HepG2 (cell line): ENCODE results near the gene PXDC1. TPM values are rescaled to one million over a fixed set of nuclear protein-coding genes. Genes with fewer than 3 reads are reported as not detected.

Experiments used
- ADNP ChIP-seq: sonication (generic); formaldehyde crosslinking; IDR thresholded peaks from 2 replicates; pipeline ENCODE4 v1.4.0; 2020; ENCODE audit warnings: missing genetic modification reagents
- CEBPB ChIP-seq: IDR thresholded peaks from 2 replicates; pipeline ENCODE4 v1.6.1; 2011; ENCODE audit warnings: low read depth, low read length, improper control_type of control experiment, borderline replicate concordance
- ERF ChIP-seq: IDR thresholded peaks from 2 replicates; pipeline ENCODE4 v1.6.1; 2018; ENCODE audit warnings: missing biosample characterization, missing genetic modification reagents
- GATAD1 ChIP-seq: IDR thresholded peaks from 2 replicates; pipeline ENCODE4 v1.6.1; 2016; ENCODE audit warnings: missing genetic modification reagents, missing compliant biosample characterization
- NFYB ChIP-seq: sonication (generic); formaldehyde crosslinking; IDR thresholded peaks from 2 replicates; pipeline ENCODE4 v1.4.0; 2020; ENCODE audit warnings: missing genetic modification reagents
- PAF1 ChIP-seq: IDR thresholded peaks from 2 replicates; pipeline ENCODE4 v1.6.1; 2016; ENCODE audit warnings: missing genetic modification reagents, missing compliant biosample characterization
- SALL1 ChIP-seq: sonication (generic); formaldehyde crosslinking; IDR thresholded peaks from 2 replicates; pipeline ENCODE4 v1.8.0; 2022; ENCODE audit warnings: mild to moderate bottlenecking, missing genetic modification reagents
- SP5 ChIP-seq: IDR thresholded peaks from 2 replicates; pipeline ENCODE4 v1.6.1; 2016; ENCODE audit warnings: low read depth, borderline replicate concordance
- TARDBP ChIP-seq: sonication (generic); formaldehyde crosslinking; IDR thresholded peaks from 2 replicates; pipeline ENCODE4 v1.8.0; 2022; ENCODE audit warnings: mild to moderate bottlenecking, missing genetic modification reagents
- ZBTB1 ChIP-seq: sonication (generic); formaldehyde crosslinking; IDR thresholded peaks from 2 replicates; pipeline ENCODE4 v1.4.0; 2020; ENCODE audit warnings: missing genetic modification reagents, borderline replicate concordance
- ZBTB38 ChIP-seq: sonication (generic); formaldehyde crosslinking; IDR thresholded peaks from 2 replicates; pipeline ENCODE4 v1.5.1; 2020; ENCODE audit warnings: mild to moderate bottlenecking, missing genetic modification reagents
- ZBTB7B ChIP-seq: sonication (generic); formaldehyde crosslinking; IDR thresholded peaks from 2 replicates; pipeline ENCODE4 v1.4.0; 2020; ENCODE audit warnings: missing genetic modification reagents
- ZKSCAN1 ChIP-seq: fragments of 150-350 bp; IDR thresholded peaks from 2 replicates; pipeline ENCODE4 v1.6.1; 2014; ENCODE audit warnings: low read length
- ZNF142 ChIP-seq: sonication (generic); formaldehyde crosslinking; IDR thresholded peaks from 2 replicates; pipeline ENCODE4 v1.4.0; 2020; ENCODE audit warnings: missing genetic modification reagents
- ZNF260 ChIP-seq: sonication (generic); formaldehyde crosslinking; IDR thresholded peaks from 2 replicates; pipeline ENCODE4 v1.4.0; 2020; ENCODE audit warnings: missing genetic modification reagents, low read depth, mild to moderate bottlenecking, borderline replicate concordance
- ZNF331 ChIP-seq: sonication (generic); formaldehyde crosslinking; IDR thresholded peaks from 2 replicates; pipeline ENCODE4 v1.4.0; 2020; ENCODE audit warnings: missing genetic modification reagents
- ZNF576 ChIP-seq: sonication (generic); formaldehyde crosslinking; IDR thresholded peaks from 2 replicates; pipeline ENCODE4 v1.4.0; 2020; ENCODE audit warnings: mild to moderate bottlenecking, missing genetic modification reagents
- ZNF777 ChIP-seq: sonication (generic); formaldehyde crosslinking; IDR thresholded peaks from 2 replicates; pipeline ENCODE4 v1.4.0; 2020; ENCODE audit warnings: missing genetic modification reagents
- ZNF841 ChIP-seq: sonication (generic); formaldehyde crosslinking; IDR thresholded peaks from 2 replicates; pipeline ENCODE4 v1.8.1; 2023; ENCODE audit warnings: missing genetic modification reagents, borderline replicate concordance
- polyA plus RNA-seq, 8 experiments: library from polyadenylated mRNA; depleted of rRNA in 3 of 8; stranded (reverse) in 7 of 8; unstranded in 1 of 8; fragments of >200 nt; fragmentation: Illumina TruSeq in 4 of 8; extraction: Trizol in 4 of 8; gene quantifications; 2 replicates each; pipeline versions ENCODE4 v1.2.1 to v1.2.3, GENCODE V29; 2011 to 2016; ENCODE audit warnings: low read depth in 4 of 8, missing spikeins in 1 of 8, mixed read lengths in 1 of 8; ENCODE audit not compliant: insufficient read depth in 1 of 8
- total RNA-seq, 5 experiments: library from RNA; depleted of rRNA; stranded (reverse); fragments of >200 nt; fragmentation: Illumina TruSeq; extraction: Trizol; gene quantifications; 2 replicates each; pipeline ENCODE4 v1.2.3, GENCODE V29; 2016; ENCODE audit warnings: low read depth in 1 of 5
- TF ChIP-seq, protein P1 (sequence below): sonication (generic); formaldehyde crosslinking; IDR thresholded peaks from 2 replicates; pipeline ENCODE4 v1.8.1; 2022; ENCODE audit warnings: mild to moderate bottlenecking, missing genetic modification reagents
- TF ChIP-seq, protein P2 (sequence below): sonication (generic); formaldehyde crosslinking; IDR thresholded peaks from 2 replicates; pipeline ENCODE4 v1.5.0; 2020; ENCODE audit warnings: mild to moderate bottlenecking, missing genetic modification reagents

PXDC1 gene
- total and polyA plus RNA-seq, 2 of the 13 experiments (the other 11 are each of a cell fraction or from before 2014, with no cell fraction given), result 32.4 to 34.7 TPM

DNA sequence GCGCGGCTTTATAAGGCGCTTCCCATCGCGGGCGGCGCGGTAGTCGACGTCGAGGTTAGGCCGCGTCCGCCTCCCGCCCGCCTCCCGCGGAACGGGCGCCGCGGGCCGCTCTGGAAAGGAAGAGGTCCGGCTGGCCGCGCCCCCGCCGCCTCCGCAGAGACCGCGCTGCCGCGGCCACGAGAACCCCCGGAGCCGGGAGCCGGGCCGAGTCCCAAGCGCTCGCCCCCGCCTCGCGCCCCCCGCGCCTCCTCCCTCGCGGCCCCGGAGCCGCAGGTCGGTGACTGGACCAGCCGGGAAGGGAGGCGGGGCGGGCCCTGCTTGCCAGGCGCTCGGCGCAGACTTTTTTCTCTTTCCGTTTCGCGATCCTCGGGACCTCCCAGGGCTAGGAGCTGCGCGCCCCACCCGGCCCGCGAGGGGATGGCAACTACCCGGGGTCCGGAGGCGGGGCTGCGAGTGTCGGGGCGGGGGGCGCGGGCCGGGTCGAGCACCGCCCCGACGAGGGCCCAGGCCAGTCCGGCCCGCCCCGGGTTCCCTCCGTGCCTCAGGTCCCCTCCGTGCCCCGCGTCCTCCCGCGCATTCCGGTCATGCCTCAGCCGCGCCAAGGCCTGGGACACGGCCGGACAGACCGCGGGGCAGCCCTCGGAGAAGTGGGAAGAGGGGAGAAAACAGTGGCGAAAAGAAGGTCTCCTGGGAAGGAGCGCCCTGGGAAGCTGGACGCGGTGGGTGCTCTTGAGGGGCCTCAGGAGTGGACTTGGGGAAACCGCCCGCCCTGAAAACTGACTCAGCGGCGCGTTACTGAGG is 417 bp upstream of the PXDC1 start (continued):
- peak; percentile 82 for TF ChIP-seq ERF (CRISPR knock-in tag)
- peak; percentile 65; the same call in 1 of the 2 replicates for TF ChIP-seq SALL1 (CRISPR knock-in tag)
- TF ChIP-seq, protein P1, sequence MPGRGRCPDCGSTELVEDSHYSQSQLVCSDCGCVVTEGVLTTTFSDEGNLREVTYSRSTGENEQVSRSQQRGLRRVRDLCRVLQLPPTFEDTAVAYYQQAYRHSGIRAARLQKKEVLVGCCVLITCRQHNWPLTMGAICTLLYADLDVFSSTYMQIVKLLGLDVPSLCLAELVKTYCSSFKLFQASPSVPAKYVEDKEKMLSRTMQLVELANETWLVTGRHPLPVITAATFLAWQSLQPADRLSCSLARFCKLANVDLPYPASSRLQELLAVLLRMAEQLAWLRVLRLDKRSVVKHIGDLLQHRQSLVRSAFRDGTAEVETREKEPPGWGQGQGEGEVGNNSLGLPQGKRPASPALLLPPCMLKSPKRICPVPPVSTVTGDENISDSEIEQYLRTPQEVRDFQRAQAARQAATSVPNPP, result peak; percentile 80; the same call in 1 of the 2 replicates
- TF ChIP-seq, protein P2, sequence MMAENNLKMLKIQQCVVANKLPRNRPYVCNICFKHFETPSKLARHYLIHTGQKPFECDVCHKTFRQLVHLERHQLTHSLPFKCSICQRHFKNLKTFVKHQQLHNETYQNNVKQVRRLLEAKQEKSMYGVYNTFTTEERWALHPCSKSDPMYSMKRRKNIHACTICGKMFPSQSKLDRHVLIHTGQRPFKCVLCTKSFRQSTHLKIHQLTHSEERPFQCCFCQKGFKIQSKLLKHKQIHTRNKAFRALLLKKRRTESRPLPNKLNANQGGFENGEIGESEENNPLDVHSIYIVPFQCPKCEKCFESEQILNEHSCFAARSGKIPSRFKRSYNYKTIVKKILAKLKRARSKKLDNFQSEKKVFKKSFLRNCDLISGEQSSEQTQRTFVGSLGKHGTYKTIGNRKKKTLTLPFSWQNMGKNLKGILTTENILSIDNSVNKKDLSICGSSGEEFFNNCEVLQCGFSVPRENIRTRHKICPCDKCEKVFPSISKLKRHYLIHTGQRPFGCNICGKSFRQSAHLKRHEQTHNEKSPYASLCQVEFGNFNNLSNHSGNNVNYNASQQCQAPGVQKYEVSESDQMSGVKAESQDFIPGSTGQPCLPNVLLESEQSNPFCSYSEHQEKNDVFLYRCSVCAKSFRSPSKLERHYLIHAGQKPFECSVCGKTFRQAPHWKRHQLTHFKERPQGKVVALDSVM (CRISPR knock-in tag), result peak; percentile 67; the same call in 1 of the 2 replicates
- peak; percentile 69 for TF ChIP-seq ZBTB38 (CRISPR knock-in tag)
- peak; percentile 65; the same call in 1 of the 2 replicates for TF ChIP-seq ZBTB7B
- 0 out of 2 replicates have a peak, but pooled peaks have one; percentile 35 for TF ChIP-seq NFYB (CRISPR knock-in tag)
- TF ChIP-seq ADNP (CRISPR knock-in tag), result no peak
- no peak for TF ChIP-seq ZNF260
- peak; percentile 72 for TF ChIP-seq SP5 (CRISPR knock-in tag)
- no peak for TF ChIP-seq ZBTB1
- no peak for TF ChIP-seq ZKSCAN1
- TF ChIP-seq CEBPB, result no peak
- peak; percentile 50; the same call in 1 of the 2 replicates for TF ChIP-seq TARDBP (CRISPR knock-in tag)
- TF ChIP-seq GATAD1 (CRISPR knock-in tag), result no peak; the same call in 1 of the 2 replicates
- peak; percentile 83; the same call in 1 of the 2 replicates for TF ChIP-seq ZNF841
- no peak; the same call in 1 of the 2 replicates for TF ChIP-seq ZNF576 (CRISPR knock-in tag)
- TF ChIP-seq ZNF331 (CRISPR knock-in tag), result peak; percentile 54
- no peak for TF ChIP-seq PAF1
- 0 out of 2 replicates have a peak, but pooled peaks have one; percentile 5 for TF ChIP-seq ZNF142 (CRISPR knock-in tag)
- peak; percentile 88 for TF ChIP-seq ZNF777 (CRISPR knock-in tag)
